Fibroblast of lung (primary cell): ENCODE measurements around the gene PIP4K2A. TPM values are rescaled to one million over a fixed set of nuclear protein-coding genes. Genes with fewer than 3 reads are reported as not detected.
A peak's percentile ranks its signal among the peaks of the same experiment; 100 is the strongest.

ENCODE experiments used
- DNase-seq, 2 donors: peaks; one replicate each; pipeline versions ENCODE4 v3.0.0 to v3.0.0-alpha.2; 2010; ENCODE audit warnings: low read depth in 2 of 2
- H2AFZ ChIP-seq: 2 replicates; pipeline ENCODE4 v1.5.1; 2012; ENCODE audit warnings: low read length, control low read depth, inconsistent platforms
- H3K27ac ChIP-seq: 2 replicates; pipeline ENCODE4 v1.5.1; 2011; ENCODE audit warnings: low read length, control low read depth; ENCODE audit not compliant: insufficient read depth
- H3K27me3 ChIP-seq: 2 replicates; pipeline ENCODE4 v1.5.1; 2011; ENCODE audit warnings: mild to moderate bottlenecking, low read length; ENCODE audit not compliant: control insufficient read depth, insufficient read depth
- H3K36me3 ChIP-seq: 2 replicates; pipeline ENCODE4 v1.5.1; 2011; ENCODE audit warnings: low read length; ENCODE audit not compliant: control insufficient read depth, insufficient read depth
- H3K4me1 ChIP-seq: 2 replicates; pipeline ENCODE4 v1.5.1; 2011; ENCODE audit warnings: low read length; ENCODE audit not compliant: control insufficient read depth, insufficient read depth; ENCODE audit errors: extremely low read depth
- H3K4me2 ChIP-seq: 2 replicates; pipeline ENCODE4 v1.5.1; 2011; ENCODE audit warnings: low read length, control low read depth; ENCODE audit not compliant: insufficient read depth; ENCODE audit errors: extremely low read depth
- H3K4me3 ChIP-seq, 4 experiments: fragments of 200-600 bp in 1 of 4; sonication (generic) in 1 of 4; replicated peaks in 1 of 4; 2 replicates each; pipeline ENCODE4 v1.5.1; 2011 to 2016; ENCODE audit warnings: low read length in 4 of 4, low read depth in 3 of 4, mild to moderate bottlenecking in 3 of 4, control low read depth in 2 of 4, inconsistent platforms in 1 of 4, mixed read lengths in 1 of 4; ENCODE audit not compliant: insufficient read depth in 1 of 4; ENCODE audit errors: control extremely low read depth in 1 of 4
- H3K79me2 ChIP-seq: 2 replicates; pipeline ENCODE4 v1.5.1; 2012; ENCODE audit warnings: mild to moderate bottlenecking, low read length, inconsistent platforms; ENCODE audit not compliant: control insufficient read depth, insufficient read depth
- H3K9ac ChIP-seq: 2 replicates; pipeline ENCODE4 v1.5.1; 2011; ENCODE audit warnings: mild to moderate bottlenecking, low read length, control low read depth; ENCODE audit not compliant: insufficient read depth
- H3K9me3 ChIP-seq: 2 replicates; pipeline ENCODE4 v1.5.1; 2012; ENCODE audit warnings: low read depth, low read length; ENCODE audit not compliant: control insufficient read depth, insufficient read depth
- H4K20me1 ChIP-seq: 2 replicates; pipeline ENCODE4 v1.5.1; 2011; ENCODE audit warnings: low read length; ENCODE audit not compliant: control insufficient read depth, insufficient read depth; ENCODE audit errors: extremely low read depth
- CTCF ChIP-seq, 2 donors: IDR thresholded peaks in 1 of 2; conservative IDR thresholded peaks in 1 of 2; 1 replicate in 1 of 2; 2 replicates in 1 of 2; pipeline ENCODE4 v1.5.1; 2011 to 2012; ENCODE audit warnings: low read length in 2 of 2, control low read depth in 1 of 2, inconsistent platforms in 1 of 2, low read depth in 1 of 2, mild to moderate bottlenecking in 1 of 2
- EZH2 ChIP-seq: IDR thresholded peaks from 2 replicates; pipeline ENCODE4 v1.5.1; 2012; ENCODE audit warnings: low read length, control low read depth, mild to moderate bottlenecking; ENCODE audit errors: missing control alignments
- polyA plus RNA-seq, 2 donors: library from polyadenylated mRNA; depleted of rRNA in 1 of 2; stranded (reverse) in 1 of 2; unstranded in 1 of 2; fragments of >200 nt; gene quantifications; 2 replicates each; pipeline ENCODE4 v1.2.1, GENCODE V29; 2011 to 2012; ENCODE audit warnings: missing spikeins in 1 of 2
- total RNA-seq: library from RNA; depleted of rRNA; stranded (reverse); fragments of >200 nt; gene quantifications from 2 replicates; pipeline ENCODE4 v1.2.1, GENCODE V29; 2014

PIP4K2A gene
- total and polyA plus RNA-seq, 2 donors (not counting 1 experiment from before 2014, with no cell fraction given) = 28.5 to 40.0 TPM

GRCh38 chr10:22557321-22557720 is 157.1 kb downstream of the PIP4K2A start:
- Histone ChIP-seq H3K79me2 (no peaks in the 10 kb centered on the region), H3K27me3 (no peaks in the 10 kb centered on the region), H3K9me3 (no peaks in the 10 kb centered on the region), H4K20me1 (no peaks in the 10 kb centered on the region), H3K36me3 (no peaks in the 10 kb centered on the region), H3K4me2 (no peak overlapping the region), H3K27ac (no peak overlapping the region), H3K9ac (no peak overlapping the region), H2AFZ (no peak overlapping the region), H3K4me3 (no peak overlapping the region), H3K4me1 (peaks cover 2% of the 10 kb centered on the region)
- no peak for TF ChIP-seq CTCF (conservative IDR thresholded peaks at IDR 0.05 in 1 of 2, IDR thresholded peaks at IDR 0.05 in 1 of 2; ENCODE audit: low read depth in 1 of 2, low read length in 2 of 2)
- DNase-seq = peak in 1 of 2 donors; percentile 16

- no peaks in the 10 kb centered on the region for H4K20me1 ChIP-seq
- no peaks in the 10 kb centered on the region for H3K27me3 ChIP-seq
- no peaks in the 10 kb centered on the region for H3K36me3 ChIP-seq
- no peaks in the 10 kb centered on the region for H3K9me3 ChIP-seq
- DNase-seq = no peak
- H3K9ac ChIP-seq = no peak overlapping the region
- H3K4me3 ChIP-seq = no peak overlapping the region
- no peak overlapping the region for H3K4me2 ChIP-seq
- H2AFZ ChIP-seq = no peak overlapping the region
- peaks cover 2% of the 10 kb centered on the region for H3K4me1 ChIP-seq
- no peak overlapping the region for H3K27ac ChIP-seq
- TF ChIP-seq CTCF (conservative IDR thresholded peaks at IDR 0.05 in 1 of 2, IDR thresholded peaks at IDR 0.05 in 1 of 2; ENCODE audit: low read depth in 1 of 2, low read length in 2 of 2) (no peak), EZH2 (no peak)
- no peaks in the 10 kb centered on the region for H3K79me2 ChIP-seq
These were observed 157.6 kb downstream of the PIP4K2A start for GRCh38 chr10:22556774-22557173.

- Histone ChIP-seq H3K36me3 (no peaks in the 10 kb centered on the region), H3K9ac (no peak overlapping the region), H2AFZ (peak overlapping the region; percentile 44), H3K4me1 (peaks cover 2% of the 10 kb centered on the region), H3K79me2 (no peaks in the 10 kb centered on the region), H3K27ac (peak overlapping the region; percentile 57), H3K4me2 (peak overlapping the region; percentile 88), H3K27me3 (no peaks in the 10 kb centered on the region), H3K4me3 (peak overlapping the region in 2 of 4 experiments; percentile 30 to 38), H3K9me3 (no peaks in the 10 kb centered on the region), H4K20me1 (no peaks in the 10 kb centered on the region)
- DNase-seq = peak; percentile 91 to 93
- TF ChIP-seq EZH2 = no peak
- TF ChIP-seq CTCF (conservative IDR thresholded peaks at IDR 0.05 in 1 of 2, IDR thresholded peaks at IDR 0.05 in 1 of 2; ENCODE audit: low read depth in 1 of 2, low read length in 2 of 2) = peak in 1 of 2 donors; percentile 5
These were observed 159.8 kb downstream of the PIP4K2A start for GRCh38 chr10:22554461-22555182.
